Mesothelial cell of epicardium (in vitro differentiated cells): ENCODE measurements around the gene TRIM29. TPM values are rescaled to one million over a fixed set of nuclear protein-coding genes. Genes with fewer than 3 reads are reported as not detected.

Experiments used
- DNase-seq, 2 experiments: peaks; one replicate each; pipeline ENCODE4 v3.0.0; 2021; ENCODE audit warnings: low spot score in 2 of 2; ENCODE audit not compliant: unreplicated experiment in 2 of 2
- H3K27ac Mint-ChIP-seq: 2 replicates; pipeline ENCODE4 v1.8.0; 2021; ENCODE audit warnings: mixed read lengths
- H3K27me3 Mint-ChIP-seq: 2 replicates; pipeline ENCODE4 v1.8.0; 2021; ENCODE audit warnings: low read depth, mixed read lengths
- H3K36me3 Mint-ChIP-seq: 2 replicates; pipeline ENCODE4 v1.8.0; 2021; ENCODE audit warnings: mixed read lengths
- H3K4me1 Mint-ChIP-seq: 2 replicates; pipeline ENCODE4 v1.8.0; 2021; ENCODE audit warnings: mixed read lengths
- H3K4me3 Mint-ChIP-seq: 2 replicates; pipeline ENCODE4 v1.8.0; 2021; ENCODE audit warnings: mild to moderate bottlenecking, moderate library complexity, mixed read lengths
- H3K9me3 Mint-ChIP-seq: 2 replicates; pipeline ENCODE4 v1.8.0; 2021; ENCODE audit warnings: mixed read lengths
- CTCF ChIP-seq: fragments of 200-600 bp; sonication (generic); IDR thresholded peaks from one replicate; pipeline ENCODE4 v1.5.0; 2021; ENCODE audit warnings: antibody characterized with exemption; ENCODE audit not compliant: unreplicated experiment
- total RNA-seq: library from RNA; stranded (reverse); gene quantifications from 3 replicates; pipeline ENCODE4 v1.2.1, GENCODE V29; 2021

Gene TRIM29
- total RNA-seq, 1 donor from 2014 or later: 7.9 TPM

- peak overlapping the region; percentile 39 for H3K4me3 Mint-ChIP-seq
- TF ChIP-seq CTCF: no peak
- no peaks in the 10 kb centered on the region for H3K36me3 Mint-ChIP-seq
- H3K27me3 Mint-ChIP-seq: no peaks in the 10 kb centered on the region
- no peaks in the 10 kb centered on the region for H3K9me3 Mint-ChIP-seq
- H3K27ac Mint-ChIP-seq: peak overlapping the region; percentile 98
- DNase-seq: no peak
- H3K4me1 Mint-ChIP-seq: peaks cover 88% of the 10 kb centered on the region
Measured at GRCh38 chr11:120062561-120062930, 75.4 kb downstream of the TRIM29 start.

GRCh38 chr11:120061761-120062560 is 76.0 kb downstream of the TRIM29 start:
- Mint-ChIP-seq H3K27me3 (no peaks in the 10 kb centered on the region), H3K27ac (peak overlapping the region; percentile 98), H3K36me3 (no peaks in the 10 kb centered on the region), H3K4me3 (peak overlapping the region; percentile 39), H3K9me3 (no peaks in the 10 kb centered on the region), H3K4me1 (peaks cover 90% of the 10 kb centered on the region)
- peak; percentile 17 for TF ChIP-seq CTCF
- DNase-seq: peak; percentile 83 to 86

Other genes starting within 250 kb of the TRIM29 start
- gene OAF, start 72.9 kb upstream of the TRIM29 start, total RNA-seq: 32.2 to 35.8 TPM (median 33.8 TPM) in 3 replicates
- gene POU2F3, start 102.0 kb upstream of the TRIM29 start, total RNA-seq: 0.55 to 0.98 TPM (median 0.86 TPM) in 3 replicates
- gene TLCD5, start 187.2 kb upstream of the TRIM29 start, total RNA-seq: 15.3 to 15.7 TPM (median 15.6 TPM) in 3 replicates
- 83.0 to 86.0 TPM (median 85.2 TPM) in 3 replicates for gene ARHGEF12, start 198.3 kb upstream of the TRIM29 start, total RNA-seq